GM21737 (cell line): ENCODE results near the gene NDUFS1.
"Not testable (repeated sequence)": the region's sequence is repeated elsewhere in the genome, so short reads cannot be mapped to it uniquely, and the experiment has no call there.

ENCODE experiments used
- ATAC-seq: cut with Tn5 transposase; IDR thresholded peaks from one replicate; pipeline ENCODE4 v1.9.1; 2021; ENCODE audit warnings: mild to moderate bottlenecking, moderate library complexity; ENCODE audit not compliant: unreplicated experiment

Gene NDUFS1

DNA sequence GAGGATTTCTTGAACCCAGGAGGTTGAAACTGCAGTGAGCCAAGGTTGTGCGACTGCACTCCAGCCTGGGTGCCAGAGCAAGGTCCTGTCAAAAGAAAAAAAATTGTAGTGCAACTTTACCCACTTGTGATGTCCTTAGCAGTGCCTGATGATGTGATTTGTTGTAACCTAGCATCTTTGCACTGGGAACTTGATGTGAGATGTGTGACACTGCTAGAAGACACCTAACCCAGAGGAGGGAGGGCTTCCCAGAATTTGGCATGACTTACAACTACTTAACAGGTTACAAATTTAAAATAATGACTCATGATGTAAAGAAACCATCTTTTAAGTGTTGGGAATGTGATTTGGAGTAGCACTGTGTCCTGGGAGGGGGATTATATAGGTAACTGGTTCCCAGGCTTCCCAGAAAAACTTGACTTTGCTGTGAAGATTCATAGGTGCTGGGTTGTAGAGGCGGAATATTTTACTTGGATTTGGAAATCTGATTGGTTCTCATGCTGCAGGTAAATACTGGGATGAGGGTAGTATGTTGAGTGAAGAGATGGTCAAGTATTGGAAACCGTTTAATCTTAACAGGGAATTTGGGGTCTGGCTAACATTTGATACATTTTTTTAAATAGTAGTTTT lies 4.1 kb upstream of the NDUFS1 start:
- ATAC-seq, result no peak

DNA sequence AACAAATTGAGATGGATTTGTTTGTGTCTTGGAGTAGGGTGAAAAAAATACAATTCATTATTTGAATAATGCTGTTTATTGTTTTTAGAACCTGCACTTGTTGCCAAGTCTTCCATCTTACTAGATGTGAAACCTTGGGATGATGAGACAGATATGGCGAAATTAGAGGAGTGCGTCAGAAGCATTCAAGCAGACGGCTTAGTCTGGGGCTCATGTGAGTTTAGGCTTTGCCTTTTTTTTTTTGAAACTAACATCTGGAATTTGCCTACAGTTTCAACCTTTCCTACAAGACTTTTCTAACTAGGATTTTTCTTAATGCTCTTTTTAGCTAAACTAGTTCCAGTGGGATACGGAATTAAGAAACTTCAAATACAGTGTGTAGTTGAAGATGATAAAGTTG lies 3.2 kb upstream of the NDUFS1 start:
- not testable (repeated sequence) for ATAC-seq

DNA sequence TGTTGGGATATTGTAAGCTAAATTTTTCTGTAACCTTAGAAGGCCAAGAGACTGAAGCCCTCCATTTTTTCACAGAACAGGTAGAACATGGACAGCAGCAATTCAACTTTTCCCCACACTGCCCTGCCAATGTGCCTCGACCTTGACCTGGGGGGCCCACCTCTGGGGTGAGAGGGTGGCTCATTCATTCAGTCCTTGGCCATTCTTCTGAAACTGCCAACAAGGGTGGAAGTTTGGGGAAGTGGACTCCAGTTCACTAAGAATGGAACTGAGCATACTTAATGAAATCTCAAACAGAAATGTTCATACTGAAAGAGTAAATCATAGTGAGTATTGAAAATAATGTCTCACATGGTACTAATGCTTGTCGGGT lies 1.5 kb upstream of the NDUFS1 start:
- ATAC-seq, result no peak

DNA sequence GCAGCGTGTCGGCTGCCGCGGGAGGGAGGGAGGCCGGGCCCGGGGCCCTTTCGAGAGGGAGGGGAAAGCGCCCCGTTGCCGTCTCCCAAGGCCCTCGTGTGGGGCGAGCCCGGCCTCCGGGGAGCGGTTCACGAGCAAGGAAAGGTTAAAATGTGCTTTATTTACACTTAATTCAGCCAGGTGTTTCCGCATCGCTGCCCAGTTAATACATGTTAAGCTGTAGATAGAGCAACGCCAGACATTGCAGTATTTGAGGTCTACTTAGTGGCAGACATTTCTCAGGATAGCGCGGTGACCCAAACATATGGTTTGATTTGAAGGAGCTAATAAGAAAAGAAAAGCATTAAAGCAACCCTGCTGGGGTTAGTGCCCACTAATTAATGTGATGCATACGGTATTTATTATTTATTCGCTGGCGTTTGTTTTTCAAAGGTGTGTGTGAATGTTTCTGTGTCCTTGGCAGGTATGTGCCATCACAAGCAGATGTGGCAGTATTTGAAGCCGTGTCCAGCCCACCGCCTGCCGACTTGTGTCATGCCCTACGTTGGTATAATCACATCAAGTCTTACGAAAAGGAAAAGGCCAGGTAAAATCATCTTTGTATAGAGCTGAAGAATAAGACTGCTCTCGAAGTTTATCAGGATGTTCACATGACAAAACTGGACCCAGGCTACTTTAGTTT lies 1.0 kb upstream of the NDUFS1 start:
- ATAC-seq, result peak; percentile 47

DNA sequence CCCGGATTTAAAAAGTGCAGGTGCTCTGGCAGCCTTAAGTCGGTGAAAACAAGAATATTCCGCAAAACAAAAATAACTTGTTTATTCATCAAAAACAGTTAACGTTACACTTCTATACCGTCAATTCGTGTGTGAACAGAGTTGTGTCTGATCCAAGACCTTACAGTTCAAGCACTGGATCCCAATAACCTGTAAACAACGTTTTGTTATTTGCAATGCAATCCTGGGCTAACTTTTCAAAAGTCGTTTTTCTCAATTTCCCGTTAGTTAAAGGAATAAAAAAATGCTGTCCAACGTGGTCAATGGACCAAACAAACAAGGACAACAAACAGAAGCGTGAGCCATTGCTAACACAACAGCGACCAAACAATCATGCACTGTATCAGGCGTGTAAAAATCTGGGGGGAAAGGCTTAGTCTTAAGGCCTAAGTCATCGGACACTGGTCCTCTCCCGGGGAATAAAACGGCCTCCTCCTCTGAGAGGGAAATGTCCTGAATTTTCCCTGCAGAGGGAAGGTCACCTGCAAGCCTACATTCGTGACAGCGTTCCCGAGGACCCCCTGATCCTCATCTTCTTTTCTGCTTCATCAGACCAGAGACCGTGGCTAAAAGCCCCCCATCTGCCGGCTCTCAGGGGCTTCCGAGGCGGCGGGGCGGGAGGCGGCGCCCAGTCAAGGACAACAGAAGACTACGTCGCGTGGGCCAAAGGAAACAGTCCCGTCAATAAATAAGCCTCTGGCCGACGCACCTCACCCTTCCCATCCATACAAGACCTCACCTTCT lies 490 bp downstream of the NDUFS1 start:
- ATAC-seq, result peak; percentile 23

DNA sequence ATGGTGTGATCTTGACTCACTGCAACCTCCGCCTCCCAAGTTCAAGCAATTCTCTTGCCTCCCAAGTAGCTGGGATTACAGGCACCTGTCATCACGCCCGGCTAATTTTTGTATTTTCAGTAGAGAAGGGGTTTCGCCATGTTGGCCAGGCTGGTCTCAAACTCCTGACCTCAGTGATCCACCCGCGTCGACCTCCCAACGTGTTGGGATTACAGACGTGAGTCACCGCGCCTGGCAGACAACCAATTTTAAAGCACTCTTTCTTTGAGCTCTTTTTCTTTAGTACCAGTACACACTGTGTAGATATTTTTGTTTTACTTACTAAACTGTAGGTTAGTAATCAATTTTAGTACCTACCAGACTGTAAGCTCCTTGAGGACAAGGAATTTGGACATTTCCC lies 2.2 kb downstream of the NDUFS1 start:
- not testable (repeated sequence) for ATAC-seq

DNA sequence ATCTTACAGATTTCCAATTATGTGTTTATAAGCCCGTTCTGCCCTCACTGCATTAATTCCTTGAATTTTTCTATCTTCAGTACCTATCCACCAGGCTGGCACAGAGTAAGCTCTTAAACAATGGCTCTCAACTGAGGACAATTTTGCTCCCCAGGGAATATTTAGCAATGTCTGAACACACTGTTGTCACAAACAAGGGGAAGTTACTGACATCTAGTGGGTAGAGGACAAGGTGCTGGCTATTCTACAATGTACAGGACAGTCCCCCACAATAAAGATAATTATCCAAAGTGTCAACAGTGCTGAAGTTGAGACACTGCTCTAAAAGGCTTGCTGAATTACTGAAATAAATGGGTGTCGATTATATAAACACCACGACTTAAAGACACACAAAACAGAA lies 5.0 kb downstream of the NDUFS1 start:
- ATAC-seq, result peak; percentile 60

DNA sequence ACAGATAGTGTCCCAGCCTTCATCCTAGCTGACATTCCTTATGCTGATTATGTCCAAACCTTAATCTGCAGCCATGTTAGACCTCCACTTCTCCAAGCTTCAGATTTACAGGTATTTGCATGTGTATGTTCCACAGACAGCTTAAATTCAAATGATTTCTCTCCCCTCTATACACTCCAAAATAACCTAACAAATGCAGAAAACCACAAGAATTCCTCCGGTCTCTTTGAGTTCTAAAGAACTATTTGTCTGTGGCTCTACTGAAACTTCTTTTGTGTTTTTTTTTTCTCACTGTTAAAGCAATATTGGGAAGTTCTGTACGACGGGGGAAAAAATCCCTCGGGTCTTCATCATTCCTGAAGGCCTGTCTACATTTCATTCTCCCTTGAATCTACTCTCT lies 8.6 kb downstream of the NDUFS1 start:
- no peak for ATAC-seq

DNA sequence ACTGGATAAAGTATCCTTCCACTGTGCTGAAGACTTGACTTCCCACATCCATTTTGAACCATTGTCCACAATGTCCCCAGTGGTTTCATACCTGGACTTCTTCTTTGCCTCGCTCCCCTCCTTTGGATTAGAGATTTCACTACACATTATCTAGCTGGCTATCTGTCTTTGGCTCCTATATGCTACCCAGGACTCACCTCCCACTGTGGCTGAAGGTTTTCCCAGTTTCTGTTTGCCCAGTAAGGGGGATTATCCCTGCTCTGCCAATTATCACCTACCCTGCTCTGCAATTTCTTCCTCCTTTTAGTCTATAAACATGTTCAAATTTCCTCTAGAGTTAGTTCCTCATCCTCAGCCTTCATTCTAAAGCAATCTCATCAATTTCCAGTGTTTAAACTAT lies 9.1 kb downstream of the NDUFS1 start:
- no peak for ATAC-seq

DNA sequence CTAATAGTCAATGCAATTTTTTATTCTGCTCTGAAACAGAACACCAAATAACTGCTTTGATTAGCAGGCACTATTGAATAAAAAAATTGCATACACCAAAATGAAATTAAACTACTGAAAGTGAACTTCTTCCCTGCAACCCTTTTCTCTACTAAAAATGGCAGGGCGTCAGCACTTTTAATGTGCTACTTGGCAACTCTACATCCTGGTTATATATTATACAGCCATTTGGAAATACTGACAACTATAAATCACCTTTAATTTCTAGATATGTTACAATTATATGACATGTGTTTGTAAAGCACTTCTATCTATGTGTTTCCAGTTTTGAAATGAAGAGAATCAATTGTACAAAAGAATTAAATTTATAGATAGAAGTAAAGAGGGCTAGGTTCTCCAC lies 9.9 kb downstream of the NDUFS1 start:
- no peak for ATAC-seq

DNA sequence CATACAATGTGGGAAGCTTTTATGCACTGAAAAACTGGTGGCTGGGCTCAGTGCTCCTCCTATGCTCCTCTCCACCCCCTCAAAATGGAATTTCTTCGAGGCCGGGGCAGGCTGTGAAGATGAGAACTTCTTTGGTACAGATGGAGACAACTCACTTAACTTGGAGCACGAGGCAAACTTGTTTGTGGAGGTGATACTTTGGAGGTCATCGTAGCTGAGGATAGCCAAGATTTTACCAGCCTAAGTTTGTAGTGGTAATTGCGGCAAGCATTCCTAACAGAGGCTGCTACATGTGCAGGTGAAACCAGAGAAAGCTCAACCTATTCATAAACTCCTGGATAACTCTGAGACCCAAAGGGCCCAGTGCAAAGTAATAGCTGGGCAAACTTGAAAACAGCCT lies 13.6 kb downstream of the NDUFS1 start:
- no peak for ATAC-seq

DNA sequence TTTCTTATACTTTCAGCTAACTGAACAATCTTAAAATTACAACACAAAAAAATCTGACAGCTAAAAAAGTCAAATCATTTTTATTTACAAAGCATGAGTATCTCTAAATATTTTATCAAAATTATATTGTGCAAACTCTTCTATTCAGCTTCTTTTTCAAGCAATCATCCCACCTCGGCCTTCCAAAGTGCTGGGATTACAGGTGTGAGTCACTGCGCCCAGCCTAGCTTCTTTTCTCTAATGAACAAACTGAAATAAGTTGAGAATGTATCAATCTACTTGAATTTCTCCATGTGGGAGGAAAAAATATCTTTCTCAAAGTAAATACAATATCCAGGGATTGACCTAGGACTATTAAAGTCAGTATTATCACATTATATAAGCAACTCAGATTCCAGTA lies 14.9 kb downstream of the NDUFS1 start:
- ATAC-seq, result no peak

DNA sequence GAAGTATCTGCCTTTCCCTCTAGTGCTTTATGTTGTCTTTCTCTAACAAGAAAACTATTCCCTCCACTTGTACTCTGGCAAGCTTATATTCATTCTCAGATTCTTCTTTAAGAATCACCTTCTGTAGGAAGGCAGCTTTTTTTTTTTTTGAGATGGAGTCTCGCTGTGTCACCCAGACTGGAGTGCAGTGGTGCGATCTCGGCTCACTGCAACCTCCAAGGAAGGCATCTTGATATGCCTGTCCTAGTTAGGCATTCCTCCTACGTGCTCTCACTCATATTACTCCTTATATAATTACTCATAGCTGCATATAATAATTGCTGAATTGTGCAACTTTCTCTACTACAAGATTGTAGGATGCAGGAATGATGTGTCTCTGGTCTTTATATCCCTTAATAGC lies 15.8 kb downstream of the NDUFS1 start:
- no peak for ATAC-seq

DNA sequence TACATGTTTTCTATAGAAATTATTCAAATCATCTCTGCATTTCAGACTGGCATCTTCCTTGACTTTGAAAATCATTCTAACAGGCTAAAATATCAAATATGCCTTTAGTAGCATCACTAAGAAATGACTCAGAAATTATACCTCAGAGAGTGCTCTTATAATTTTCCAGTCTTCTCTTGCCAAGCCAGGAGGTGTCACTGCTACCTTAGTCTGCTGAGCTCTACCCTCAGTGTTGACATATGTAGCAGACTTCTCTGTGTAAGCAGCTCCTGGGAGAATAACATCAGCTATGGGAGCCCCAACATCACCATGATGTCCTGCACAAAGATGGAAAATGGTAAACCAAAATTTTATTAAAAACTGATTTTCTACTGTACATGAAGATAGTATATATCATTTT lies 31.6 kb downstream of the NDUFS1 start:
- ATAC-seq, result no peak

DNA sequence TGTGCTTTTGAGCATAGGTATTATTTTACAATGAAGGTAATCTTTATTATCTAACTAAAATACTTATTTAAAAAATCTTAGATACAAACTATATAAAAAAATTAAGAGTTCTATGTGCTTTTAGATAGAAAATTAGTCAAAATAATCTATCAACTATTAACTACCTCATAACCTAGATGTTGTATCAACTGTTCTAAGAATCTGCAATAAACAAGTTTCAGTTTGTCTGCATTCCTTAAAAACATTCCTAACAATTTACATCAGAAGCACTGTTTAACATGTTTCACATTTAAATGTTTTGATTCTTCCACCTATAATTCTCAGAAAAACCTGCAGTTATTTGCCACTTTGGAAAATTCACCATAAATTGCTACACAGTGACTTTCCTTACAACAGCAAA lies 33.3 kb downstream of the NDUFS1 start:
- ATAC-seq, result no peak

DNA sequence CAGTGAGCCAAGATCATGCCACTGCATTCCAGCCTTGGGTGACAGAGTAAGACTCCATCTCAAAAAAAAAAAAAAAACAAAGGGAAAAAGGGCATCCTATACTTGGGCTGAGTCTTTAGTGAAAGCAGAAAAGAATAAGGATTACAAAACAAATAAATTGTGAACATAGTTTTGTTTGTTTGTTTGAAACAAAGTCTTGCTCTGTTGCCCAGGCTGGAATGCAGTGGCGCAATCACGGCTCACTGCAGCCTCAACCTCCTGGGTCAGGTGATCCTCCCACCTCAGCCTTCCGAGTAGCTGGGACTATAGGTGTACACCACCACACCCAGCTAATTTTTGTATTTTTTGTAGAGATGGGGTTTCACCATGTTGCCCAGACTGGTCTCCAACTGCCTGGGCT lies 36.7 kb downstream of the NDUFS1 start:
- ATAC-seq, result not testable (repeated sequence)

DNA sequence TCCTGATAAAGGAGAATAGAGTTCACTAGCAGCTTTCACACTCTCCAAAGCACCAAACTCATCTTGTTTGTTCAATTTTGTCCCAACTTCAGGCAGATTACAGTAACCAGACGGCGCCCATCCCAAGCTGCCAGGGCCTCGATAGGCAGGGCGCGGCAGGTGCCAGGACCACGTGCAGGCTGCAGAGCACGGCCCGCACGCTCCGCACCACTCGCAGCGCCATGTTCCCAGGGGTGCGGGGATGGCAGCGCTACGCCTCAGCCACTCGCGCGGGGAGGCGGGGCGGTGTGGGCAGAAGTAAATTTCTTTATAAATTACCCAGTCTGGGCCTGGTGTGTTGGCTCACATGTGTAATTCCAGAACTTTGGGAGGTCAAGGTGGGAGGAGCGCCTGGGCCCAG lies 43.0 kb downstream of the NDUFS1 start:
- no peak for ATAC-seq

DNA sequence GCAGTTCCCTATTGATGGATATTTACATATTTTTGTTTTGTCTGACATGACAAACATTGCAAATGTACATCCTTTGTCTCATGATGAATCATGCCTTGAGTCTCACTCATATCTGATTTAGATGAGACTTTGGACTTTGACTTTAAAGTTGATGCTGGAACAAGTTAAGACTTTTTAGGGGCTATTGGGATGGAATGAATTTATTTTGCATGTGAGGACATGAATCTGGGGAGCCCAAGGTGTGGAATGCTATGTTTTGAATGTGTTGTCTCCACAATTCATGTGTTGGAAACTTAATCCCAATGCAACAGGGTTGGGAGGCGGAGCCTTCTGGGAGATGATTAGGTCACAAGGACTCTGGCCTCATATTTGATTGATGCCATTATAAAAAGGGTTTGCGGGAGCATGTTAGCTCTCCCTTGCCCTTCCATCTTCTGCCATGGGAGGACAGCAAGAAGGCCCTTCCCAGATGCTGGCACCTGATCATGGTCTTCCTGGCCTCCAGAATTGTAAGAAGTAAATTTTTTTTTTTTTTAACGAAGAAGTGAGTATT lies 44.1 kb downstream of the NDUFS1 start:
- no peak for ATAC-seq

DNA sequence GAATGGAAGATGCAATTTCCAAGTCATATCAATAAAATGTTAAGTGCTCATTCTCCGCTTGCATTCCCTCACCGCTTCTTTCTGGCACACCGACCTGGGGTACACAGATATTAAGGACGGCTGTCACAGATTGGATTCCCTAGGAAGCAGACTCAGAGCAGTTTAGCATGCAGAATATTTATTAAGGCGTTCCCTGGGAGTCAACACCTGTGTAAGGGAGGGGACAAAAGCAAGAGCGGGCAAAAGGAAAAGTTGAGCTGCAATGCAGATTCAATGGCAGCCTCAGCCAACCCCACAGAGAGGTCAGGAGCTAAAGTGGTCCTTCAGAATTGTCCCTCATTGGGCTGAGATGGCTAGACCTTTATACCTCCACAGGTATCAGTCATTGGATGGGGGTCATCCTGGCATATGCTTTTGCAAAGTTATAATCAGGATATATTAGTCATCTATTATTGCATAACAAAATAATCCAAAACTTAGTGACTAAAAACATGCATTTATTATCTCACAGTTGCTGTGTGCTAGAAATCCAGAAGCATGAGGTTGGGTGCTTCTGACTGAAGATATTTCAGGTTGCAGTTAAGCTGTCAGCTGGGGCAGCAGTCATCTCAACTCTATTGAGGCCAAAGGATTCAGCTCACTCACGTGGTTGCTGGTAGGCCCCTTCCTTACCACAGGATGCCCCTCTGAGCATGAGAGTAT lies 46.2 kb downstream of the NDUFS1 start:
- ATAC-seq, result no peak

DNA sequence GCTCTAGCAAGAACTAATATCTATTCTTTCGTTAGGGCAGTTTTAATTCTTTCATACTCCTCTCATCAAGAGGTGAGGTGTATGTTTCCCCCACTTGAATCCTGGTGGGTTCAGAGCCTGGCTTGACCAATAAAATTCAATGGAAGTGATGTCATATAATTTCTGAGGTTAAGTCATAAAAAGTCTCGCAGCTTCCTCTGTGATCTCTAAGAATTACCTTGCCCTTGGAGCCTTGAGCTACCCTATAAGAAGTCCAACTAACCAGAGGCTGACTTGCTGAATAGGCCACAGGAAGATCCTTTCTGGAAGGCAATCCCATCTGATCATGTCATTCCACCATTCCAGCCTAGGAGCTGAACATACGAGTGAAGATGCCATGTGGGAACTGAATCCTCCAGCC lies 47.1 kb downstream of the NDUFS1 start:
- ATAC-seq, result no peak

DNA sequence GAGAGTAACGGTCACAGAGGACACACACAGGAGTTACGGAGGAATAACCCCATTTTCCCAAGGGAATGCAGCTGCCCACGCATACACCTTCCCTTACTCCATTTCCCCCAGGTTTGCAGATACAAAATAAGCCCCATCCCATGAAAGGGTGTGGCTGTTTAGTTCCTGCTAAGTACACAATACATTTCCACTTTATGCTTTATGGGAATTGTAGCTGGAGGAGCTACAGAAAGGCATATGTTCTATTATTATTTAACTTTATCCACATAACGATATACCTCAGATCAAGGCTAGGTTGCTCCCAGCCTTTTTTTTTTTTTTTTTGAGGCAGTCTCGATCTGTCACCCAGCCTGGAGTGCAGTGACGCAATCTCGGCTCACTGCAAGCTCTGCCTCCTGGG lies 50.5 kb downstream of the NDUFS1 start:
- no peak for ATAC-seq
